ENCODE measurements around the gene SLC2A9.

DNA sequence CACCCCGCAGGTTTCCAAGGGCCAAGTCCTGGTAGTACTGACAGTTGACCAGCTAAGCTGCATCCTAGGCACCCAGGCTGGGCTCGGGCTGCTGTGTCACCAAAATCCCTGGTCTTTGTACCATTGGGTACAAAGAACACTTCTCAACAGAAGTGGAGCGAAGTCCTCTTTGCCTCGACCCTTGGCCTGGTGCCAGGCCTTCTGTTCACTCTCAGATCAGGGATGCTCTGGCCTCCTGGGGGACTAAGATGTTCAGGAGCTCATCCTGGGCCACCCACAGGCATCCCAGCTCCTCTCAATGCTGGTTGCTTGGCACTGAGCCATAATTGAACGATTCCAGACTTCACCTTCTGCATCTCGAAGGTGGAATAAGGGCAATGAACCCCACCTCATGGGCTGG, 13.8 kb upstream of the SLC2A9 start:
- TF ChIP-seq, protein P1, sequence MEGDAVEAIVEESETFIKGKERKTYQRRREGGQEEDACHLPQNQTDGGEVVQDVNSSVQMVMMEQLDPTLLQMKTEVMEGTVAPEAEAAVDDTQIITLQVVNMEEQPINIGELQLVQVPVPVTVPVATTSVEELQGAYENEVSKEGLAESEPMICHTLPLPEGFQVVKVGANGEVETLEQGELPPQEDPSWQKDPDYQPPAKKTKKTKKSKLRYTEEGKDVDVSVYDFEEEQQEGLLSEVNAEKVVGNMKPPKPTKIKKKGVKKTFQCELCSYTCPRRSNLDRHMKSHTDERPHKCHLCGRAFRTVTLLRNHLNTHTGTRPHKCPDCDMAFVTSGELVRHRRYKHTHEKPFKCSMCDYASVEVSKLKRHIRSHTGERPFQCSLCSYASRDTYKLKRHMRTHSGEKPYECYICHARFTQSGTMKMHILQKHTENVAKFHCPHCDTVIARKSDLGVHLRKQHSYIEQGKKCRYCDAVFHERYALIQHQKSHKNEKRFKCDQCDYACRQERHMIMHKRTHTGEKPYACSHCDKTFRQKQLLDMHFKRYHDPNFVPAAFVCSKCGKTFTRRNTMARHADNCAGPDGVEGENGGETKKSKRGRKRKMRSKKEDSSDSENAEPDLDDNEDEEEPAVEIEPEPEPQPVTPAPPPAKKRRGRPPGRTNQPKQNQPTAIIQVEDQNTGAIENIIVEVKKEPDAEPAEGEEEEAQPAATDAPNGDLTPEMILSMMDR (IDR thresholded peaks at IDR 0.05; ENCODE audit: poor library complexity) = no peak
- TF ChIP-seq EZH2 (IDR thresholded peaks at IDR 0.05; ENCODE audit: borderline replicate concordance) = no peak

Measured in hepatocyte (in vitro differentiated cells).